ENCODE measurements around the gene FRY. TPM values are rescaled to one million over a fixed set of nuclear protein-coding genes. Genes with fewer than 3 reads are reported as not detected.

Gene FRY
- total and polyA plus RNA-seq, 9 of the 15 experiments (the other 6 are each of a cell fraction or from before 2014, with no cell fraction given) = 0.03 to 0.31 (median 0.11) TPM; not detected in 3

GRCh38 chr13:32168131-32168530, 136.6 kb downstream of the FRY start:
- FAIRE-seq (no peak), ATAC-seq (no peak), DNase-seq (ENCODE audit: extremely low read depth in 1 of 4, low spot score in 3 of 4) (no peak)
- no peak overlapping the region for H3K9ac ChIP-seq (ENCODE audit: insufficient read depth in 1 of 2, low read depth in 2 of 2, low read length in 2 of 2)
- intact Hi-C loops (cut with micrococcal nuclease) = no loop called here
- H3K4me2 ChIP-seq (ENCODE audit: insufficient read depth, low read length) = no peak overlapping the region
- H3K36me3 ChIP-seq (ENCODE audit: control insufficient read depth, insufficient read depth, low read length) = no peaks in the 10 kb centered on the region
- ChIA-PET POLR2A (no interaction called here), CTCF (ENCODE audit: low intra/inter-chr PET ratio) (no interaction called here)
- H3K27me3 ChIP-seq (ENCODE audit: control insufficient read depth in 2 of 2, insufficient read depth in 2 of 2, low read length in 2 of 2) = no peaks in the 10 kb centered on the region
- no TSS peak for BruUV-seq (replicated peaks)
- no peaks in the 10 kb centered on the region for H3K9me3 ChIP-seq (replicated peaks; ENCODE audit: control insufficient read depth, insufficient read depth, low read depth, low read length)
- no peaks in the 10 kb centered on the region for H3K4me1 ChIP-seq (replicated peaks in 1 of 2; ENCODE audit: control insufficient read depth in 2 of 2, insufficient read depth in 2 of 2, low read length in 2 of 2)
- H3K27ac ChIP-seq (ENCODE audit: extremely low read depth, low read depth, low read length) = no peak overlapping the region
- in situ Hi-C loops (cut with MboI) = no loop called here
- H3K4me3 ChIP-seq = no peak overlapping the region
- no CpG with 5 or more reads among the region's 1 CpG for WGBS (ENCODE audit: insufficient coverage, low coverage, missing lambda C conversion rate)
- H4K20me1 ChIP-seq (replicated peaks; ENCODE audit: control insufficient read depth, insufficient read depth, low read length) = no peaks in the 10 kb centered on the region
- no peaks in the 10 kb centered on the region for H3K9me1 ChIP-seq (ENCODE audit: control insufficient read depth, insufficient read depth, low read length)
- H2AFZ ChIP-seq (ENCODE audit: low read depth, low read length) = no peak overlapping the region
- H3K79me2 ChIP-seq (ENCODE audit: control insufficient read depth, insufficient read depth, low read length) = no peaks in the 10 kb centered on the region
- TF ChIP-seq ZZZ3 (IDR thresholded peaks at IDR 0.05) = no peak
- no peak for TF ChIP-seq PRDM10 (IDR thresholded peaks at IDR 0.05; ENCODE audit: partially characterized antibody)
- TF ChIP-seq TRIM28 (IDR thresholded peaks at IDR 0.05) = no peak
- no peak for TF ChIP-seq ZNF584 (CRISPR knock-in tag; IDR thresholded peaks at IDR 0.05; ENCODE audit: low read depth)
- no peak for TF ChIP-seq ARID1B (IDR thresholded peaks at IDR 0.05)
- TF ChIP-seq RNF219 (CRISPR knock-in tag; IDR thresholded peaks at IDR 0.05) = no peak
- no peak for TF ChIP-seq GABPB1 (CRISPR knock-in tag; IDR thresholded peaks at IDR 0.05)
- TF ChIP-seq ZBTB12 (CRISPR knock-in tag; IDR thresholded peaks at IDR 0.05) = no peak
- no peak for TF ChIP-seq MAFF (IDR thresholded peaks at IDR 0.05; ENCODE audit: low read length)
- TF ChIP-seq ZNF75A (CRISPR knock-in tag; IDR thresholded peaks at IDR 0.05) = no peak
- no peak for TF ChIP-seq NBN (IDR thresholded peaks at IDR 0.05; ENCODE audit: low read depth)
- TF ChIP-seq SMC3 (conservative IDR thresholded peaks at IDR 0.05; ENCODE audit: insufficient read depth, low read depth, low read length) = no peak
- TF ChIP-seq NELFE (IDR thresholded peaks at IDR 0.05; ENCODE audit: insufficient read depth, insufficient read length) = no peak
- no peak for TF ChIP-seq ZNF274 (IDR thresholded peaks at IDR 0.05; ENCODE audit: borderline replicate concordance, low read depth, low read length)
- no peak for TF ChIP-seq E2F1 (CRISPR knock-in tag; IDR thresholded peaks at IDR 0.05)

Measured in K562 (cell line).